K562 (cell line): Measurements from ENCODE around the gene RUNX3. TPM values are rescaled to one million over a fixed set of nuclear protein-coding genes. Genes with fewer than 3 reads are reported as not detected.

Experiments
- CGGBP1 ChIP-seq: fragments of 250-450 bp; sonication (Bioruptor Pico); IDR thresholded peaks from 2 replicates; pipeline ENCODE4 v1.9.0; 2021; ENCODE audit warnings: mild to moderate bottlenecking
- ERF ChIP-seq: fragments of 450-650 bp; formaldehyde crosslinking; IDR thresholded peaks from 2 replicates; pipeline ENCODE4 v1.4.0; 2020; ENCODE audit warnings: mild to moderate bottlenecking, mixed read lengths
- ETV6 ChIP-seq, 3 experiments: fragments of 150-350 bp in 1 of 3; sonication (generic) in 1 of 3; formaldehyde crosslinking in 1 of 3; IDR thresholded peaks; 2 replicates each; pipeline versions ENCODE4 v1.6.1 to v1.8.0; 2014 to 2022; ENCODE audit warnings: borderline replicate concordance in 2 of 3, low read depth in 2 of 3, antibody characterized with exemption in 1 of 3, low read length in 1 of 3, mild to moderate bottlenecking in 1 of 3, missing genetic modification reagents in 1 of 3
- FOSL1 ChIP-seq: fragments of 200-800 bp; sonication (Bioruptor generic); conservative IDR thresholded peaks from 2 replicates; pipeline ENCODE4 v1.6.1; 2016; ENCODE audit warnings: missing genetic modification characterization, missing compliant biosample characterization
- GABPA ChIP-seq: fragments of 200-800 bp; sonication (Bioruptor generic); conservative IDR thresholded peaks from 2 replicates; pipeline ENCODE4 v1.6.1; 2016; ENCODE audit warnings: low read depth, missing genetic modification characterization, missing compliant biosample characterization
- MITF ChIP-seq: IDR thresholded peaks from 2 replicates; pipeline ENCODE4 v1.6.1; 2014; ENCODE audit warnings: antibody characterized with exemption
- NRF1 ChIP-seq, 2 experiments: fragments of 450-650 bp; IDR thresholded peaks in 1 of 2; conservative IDR thresholded peaks in 1 of 2; 2 replicates each; pipeline ENCODE4 v1.6.1; 2014; ENCODE audit warnings: mild to moderate bottlenecking in 2 of 2
- RFX7 ChIP-seq: fragments of 250-450 bp; sonication (Bioruptor Pico); IDR thresholded peaks from 2 replicates; pipeline ENCODE4 v1.5.1; 2021; ENCODE audit warnings: mild to moderate bottlenecking
- SP1 ChIP-seq: sonication (generic); formaldehyde crosslinking; IDR thresholded peaks from 2 replicates; pipeline ENCODE4 v1.8.1; 2022; ENCODE audit warnings: mild to moderate bottlenecking, missing genetic modification reagents
- THAP7 ChIP-seq: fragments of 250-450 bp; sonication (Bioruptor Pico); IDR thresholded peaks from 2 replicates; pipeline ENCODE4 v1.5.0; 2021
- ZBTB34 ChIP-seq: fragments of 250-450 bp; sonication (Bioruptor Pico); IDR thresholded peaks from 2 replicates; pipeline ENCODE4 v1.8.0; 2021; ENCODE audit warnings: mild to moderate bottlenecking, moderate library complexity
- ZBTB7A ChIP-seq: IDR thresholded peaks from 2 replicates; pipeline ENCODE4 v1.6.1; 2011; ENCODE audit warnings: low read depth, mild to moderate bottlenecking, low read length, moderate library complexity, borderline replicate concordance; ENCODE audit not compliant: control insufficient read depth
- ZNF318 ChIP-seq, 2 experiments: fragments of 450-650 bp; IDR thresholded peaks; 2 replicates each; pipeline ENCODE4 v1.6.1; 2016; ENCODE audit warnings: mild to moderate bottlenecking in 2 of 2, borderline replicate concordance in 1 of 2, low read depth in 1 of 2, moderate library complexity in 1 of 2
- ZNF561 ChIP-seq: fragments of 450-650 bp; formaldehyde crosslinking; conservative IDR thresholded peaks from 2 replicates; pipeline ENCODE4 v1.4.0; 2020; ENCODE audit warnings: mild to moderate bottlenecking, moderate library complexity
- ZNF79 ChIP-seq: fragments of 250-450 bp; sonication (Bioruptor Pico); IDR thresholded peaks from 2 replicates; pipeline ENCODE4 v1.4.0; 2020; ENCODE audit warnings: low read depth, mild to moderate bottlenecking, moderate library complexity
- polyA plus RNA-seq, 8 experiments: library from polyadenylated mRNA; depleted of rRNA in 4 of 8; stranded (reverse) in 5 of 8; unstranded in 3 of 8; fragments of >200 nt; fragmentation: Nextera tagmentation in 2 of 8; fragmentation: Illumina TruSeq in 1 of 8; extraction: Ambion mirVana in 2 of 8; extraction: Trizol in 1 of 8; gene quantifications; 2 replicates each; pipeline versions ENCODE4 v1.2.1 to v1.2.3, GENCODE V29; 2011 to 2014; ENCODE audit warnings: inconsistent platforms in 1 of 8, missing spikeins in 1 of 8
- total RNA-seq, 7 experiments: library from RNA; depleted of rRNA in 6 of 7; stranded (reverse); fragments of >200 nt in 6 of 7; fragmentation: Illumina TruSeq in 2 of 7; extraction: Trizol in 2 of 7; gene quantifications; 2 replicates each; pipeline versions ENCODE4 v1.2.1 to v1.2.3, GENCODE V29; 2011 to 2021; ENCODE audit warnings: low replicate concordance in 1 of 7

RUNX3 gene
- total and polyA plus RNA-seq, 9 of the 15 experiments (the other 6 are each of a cell fraction or from before 2014, with no cell fraction given): 0.01 to 0.64 (median 0.09) TPM

GRCh38 chr1:24966724-24967346 lies 36.8 kb upstream of the RUNX3 start (continued):
- TF ChIP-seq ZNF318 (IDR thresholded peaks at IDR 0.05; ENCODE audit: borderline replicate concordance in 1 of 2, low read depth in 1 of 2) (peak in 1 of 2 experiments; percentile 45; a peak in 1 of 4 replicates), SP1 (CRISPR knock-in tag) (no peak), ZNF561 (CRISPR knock-in tag) (no peak), ERF (CRISPR knock-in tag) (no peak), CGGBP1 (CRISPR knock-in tag) (no peak), RFX7 (CRISPR knock-in tag) (no peak), MITF (no peak), ETV6 (IDR thresholded peaks at IDR 0.05; ENCODE audit: borderline replicate concordance in 1 of 2, low read depth in 2 of 2, low read length in 1 of 2) (no peak), ETV6 (CRISPR knock-in tag; IDR thresholded peaks at IDR 0.05; ENCODE audit: borderline replicate concordance) (no peak), NRF1 (conservative IDR thresholded peaks at IDR 0.05 in 1 of 2, IDR thresholded peaks at IDR 0.05 in 1 of 2) (no peak), GABPA (tag) (no peak), ZNF79 (CRISPR knock-in tag) (no peak), ZBTB34 (CRISPR knock-in tag) (no peak), FOSL1 (peak; percentile 96), THAP7 (CRISPR knock-in tag) (no peak), ZBTB7A (peak; percentile 87)
